Bronchial epithelial cell (primary cell): ENCODE data around the gene KRT38. TPM values are rescaled to one million over a fixed set of nuclear protein-coding genes. Genes with fewer than 3 reads are reported as not detected.

Experiments used
- DNase-seq: peaks from one replicate; pipeline ENCODE4 v3.0.0-alpha.2; 2010; ENCODE audit warnings: low read depth
- FAIRE-seq: peaks from 2 replicates; lab custom pipeline; 2011; peaks lifted over from hg19 to GRCh38; lab: Jason Lieb, UNC
- H3K27me3 ChIP-seq: 2 replicates; pipeline ENCODE4 v1.5.1; 2011; ENCODE audit warnings: low read length; ENCODE audit not compliant: control insufficient read depth, insufficient read depth
- H3K36me3 ChIP-seq: 2 replicates; pipeline ENCODE4 v1.5.1; 2011; ENCODE audit warnings: low read length; ENCODE audit not compliant: control insufficient read depth, insufficient read depth
- H3K4me3 ChIP-seq: 2 replicates; pipeline ENCODE4 v1.5.1; 2011; ENCODE audit warnings: mild to moderate bottlenecking, low read depth, low read length, control low read depth
- total RNA-seq: library from RNA; depleted of rRNA; stranded (reverse); fragments of >200 nt; gene quantifications from 2 replicates; pipeline ENCODE4 v1.2.1, GENCODE V29; 2014
- TF ChIP-seq, protein P1 (sequence below): IDR thresholded peaks from 2 replicates; pipeline ENCODE4 v1.5.1; 2011; ENCODE audit warnings: mild to moderate bottlenecking, moderate library complexity, low read length, control low read depth, inconsistent platforms; ENCODE audit not compliant: insufficient read depth, severe bottlenecking

The KRT38 gene
- total RNA-seq, 1 donor from 2014 or later = not detected

DNA sequence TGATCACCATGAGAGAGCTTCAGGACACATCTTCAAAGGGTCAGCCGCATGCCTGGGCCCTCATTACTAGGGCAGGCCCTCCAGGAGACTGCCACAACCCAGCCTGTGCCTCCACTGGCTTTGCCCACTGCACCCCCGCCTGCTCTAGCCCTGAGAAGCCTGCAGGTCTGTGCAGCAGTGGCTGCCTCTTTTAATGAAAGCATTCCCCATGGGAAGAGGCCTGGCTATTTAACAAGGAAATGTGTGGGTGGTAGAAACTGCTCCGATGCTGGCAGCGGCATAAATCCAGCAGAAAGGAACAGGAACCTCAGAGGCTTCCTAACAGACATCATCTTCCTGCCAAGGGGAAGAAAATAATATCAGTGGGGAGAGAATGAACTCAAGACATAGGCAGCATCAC, 26.8 kb upstream of the KRT38 start:
- TF ChIP-seq, protein P1, sequence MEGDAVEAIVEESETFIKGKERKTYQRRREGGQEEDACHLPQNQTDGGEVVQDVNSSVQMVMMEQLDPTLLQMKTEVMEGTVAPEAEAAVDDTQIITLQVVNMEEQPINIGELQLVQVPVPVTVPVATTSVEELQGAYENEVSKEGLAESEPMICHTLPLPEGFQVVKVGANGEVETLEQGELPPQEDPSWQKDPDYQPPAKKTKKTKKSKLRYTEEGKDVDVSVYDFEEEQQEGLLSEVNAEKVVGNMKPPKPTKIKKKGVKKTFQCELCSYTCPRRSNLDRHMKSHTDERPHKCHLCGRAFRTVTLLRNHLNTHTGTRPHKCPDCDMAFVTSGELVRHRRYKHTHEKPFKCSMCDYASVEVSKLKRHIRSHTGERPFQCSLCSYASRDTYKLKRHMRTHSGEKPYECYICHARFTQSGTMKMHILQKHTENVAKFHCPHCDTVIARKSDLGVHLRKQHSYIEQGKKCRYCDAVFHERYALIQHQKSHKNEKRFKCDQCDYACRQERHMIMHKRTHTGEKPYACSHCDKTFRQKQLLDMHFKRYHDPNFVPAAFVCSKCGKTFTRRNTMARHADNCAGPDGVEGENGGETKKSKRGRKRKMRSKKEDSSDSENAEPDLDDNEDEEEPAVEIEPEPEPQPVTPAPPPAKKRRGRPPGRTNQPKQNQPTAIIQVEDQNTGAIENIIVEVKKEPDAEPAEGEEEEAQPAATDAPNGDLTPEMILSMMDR = no peak
- FAIRE-seq (no peak), DNase-seq (peak; percentile 38)
- H3K36me3 ChIP-seq = no peaks in the 10 kb centered on the region
- H3K27me3 ChIP-seq = no peaks in the 10 kb centered on the region
- no peak overlapping the region for H3K4me3 ChIP-seq

DNA sequence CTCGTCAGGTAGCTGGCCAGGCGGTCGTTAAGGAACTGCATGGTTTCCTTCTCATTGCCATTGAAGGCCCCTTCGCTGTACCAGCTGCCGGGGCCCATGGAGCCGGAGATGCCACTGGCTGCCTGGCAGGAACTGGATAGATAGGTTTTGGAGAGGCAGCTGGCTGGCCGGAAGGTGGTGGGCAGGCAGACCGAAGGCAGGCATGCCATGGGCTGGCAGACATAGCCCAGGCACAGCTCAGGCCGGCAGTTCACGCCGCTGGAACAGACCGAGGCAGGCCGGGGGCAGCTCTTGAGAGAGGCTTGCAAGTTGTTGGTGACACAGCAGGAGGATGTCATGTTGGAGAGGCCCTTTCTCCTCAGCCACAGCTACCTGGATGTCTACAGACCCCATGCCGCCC, 26.2 kb upstream of the KRT38 start, which contains the start of gene KRT32:
Gene KRT32 (minus strand): TSS at position 399 of the 400 bp plus-strand sequence. CDS start 61 bp downstream, at position 338.
- DNase-seq (no peak), FAIRE-seq (no peak)
- H3K27me3 ChIP-seq = no peaks in the 10 kb centered on the region
- no peak within 1 kb of the TSS for H3K4me3 ChIP-seq
- TF ChIP-seq, protein P1 = no peak
- H3K36me3 ChIP-seq = no peaks in the 10 kb centered on the region

DNA sequence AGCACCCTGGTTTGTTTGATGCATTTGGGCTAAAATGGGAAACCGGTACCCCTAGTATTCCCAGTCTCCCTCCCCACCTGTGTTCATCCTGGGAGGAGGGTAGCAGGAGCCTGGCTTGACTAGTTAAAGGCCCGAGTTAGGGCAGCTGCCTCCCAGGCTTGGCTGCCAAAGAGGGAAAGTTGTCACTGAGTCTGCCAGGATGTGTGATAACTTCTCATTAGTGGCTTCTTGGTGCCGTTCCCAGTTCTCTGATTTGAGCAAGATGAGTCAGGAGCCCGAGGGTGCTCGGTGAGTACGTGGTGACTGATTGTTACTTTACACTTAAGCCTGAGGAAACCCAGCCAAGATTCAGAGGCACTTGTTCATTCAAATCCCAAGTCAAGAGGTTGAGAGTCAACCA, 23.9 kb upstream of the KRT38 start:
- peak; percentile 91 for FAIRE-seq
- no peak overlapping the region for H3K4me3 ChIP-seq

DNA sequence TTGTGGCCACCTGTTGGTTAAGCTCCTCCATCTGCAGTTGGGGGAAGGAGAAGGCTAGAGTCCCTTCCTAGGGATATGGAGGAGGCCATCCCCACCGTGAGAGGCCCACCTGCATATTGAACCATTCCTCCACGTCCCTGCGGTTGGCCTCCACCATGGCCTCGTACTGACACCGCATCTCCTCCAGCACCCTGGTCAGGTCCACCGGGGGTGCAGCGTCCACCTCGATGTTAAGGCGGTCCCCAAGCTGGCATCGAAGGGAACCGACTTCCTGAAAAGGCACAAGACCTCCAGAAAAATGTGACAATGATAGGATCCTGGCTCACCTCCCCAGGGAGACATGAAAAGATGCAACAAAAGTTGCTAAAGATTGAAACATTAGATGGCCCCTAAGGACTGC, 23.4 kb upstream of the KRT38 start:
- DNase-seq (no peak), FAIRE-seq (peak; percentile 52)
- TF ChIP-seq, protein P1 = no peak
- Histone ChIP-seq H3K27me3 (no peaks in the 10 kb centered on the region), H3K4me3 (no peak overlapping the region), H3K36me3 (no peaks in the 10 kb centered on the region)

More for the DNA sequence above, 23.9 kb upstream of the KRT38 start:
- H3K36me3 ChIP-seq = no peaks in the 10 kb centered on the region
- no peaks in the 10 kb centered on the region for H3K27me3 ChIP-seq
- DNase-seq = peak; percentile 99
- TF ChIP-seq, protein P1 = no peak

DNA sequence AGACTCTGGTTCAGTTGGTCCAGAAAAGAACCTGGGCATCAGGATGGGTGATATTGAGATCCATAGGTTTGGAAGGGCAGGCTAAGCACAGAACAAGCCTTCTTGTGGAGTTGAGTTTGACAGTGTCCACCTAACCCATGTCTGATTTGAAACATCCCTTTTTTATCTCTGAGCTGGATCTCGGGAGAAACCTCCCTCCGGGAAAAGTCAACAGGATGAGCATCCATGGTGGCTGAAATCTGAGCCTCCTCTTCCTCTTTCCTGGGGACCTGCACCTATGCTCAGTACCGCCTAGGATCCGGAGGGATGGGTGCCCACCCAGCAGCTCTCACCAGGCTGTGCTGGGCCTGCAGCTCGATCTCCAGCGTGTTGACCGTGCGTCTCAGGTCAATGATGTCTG, 23.0 kb upstream of the KRT38 start:
- Histone ChIP-seq H3K27me3 (no peaks in the 10 kb centered on the region), H3K36me3 (no peaks in the 10 kb centered on the region), H3K4me3 (no peak overlapping the region)
- DNase-seq = no peak
- no peak for FAIRE-seq
- TF ChIP-seq, protein P1 = no peak

DNA sequence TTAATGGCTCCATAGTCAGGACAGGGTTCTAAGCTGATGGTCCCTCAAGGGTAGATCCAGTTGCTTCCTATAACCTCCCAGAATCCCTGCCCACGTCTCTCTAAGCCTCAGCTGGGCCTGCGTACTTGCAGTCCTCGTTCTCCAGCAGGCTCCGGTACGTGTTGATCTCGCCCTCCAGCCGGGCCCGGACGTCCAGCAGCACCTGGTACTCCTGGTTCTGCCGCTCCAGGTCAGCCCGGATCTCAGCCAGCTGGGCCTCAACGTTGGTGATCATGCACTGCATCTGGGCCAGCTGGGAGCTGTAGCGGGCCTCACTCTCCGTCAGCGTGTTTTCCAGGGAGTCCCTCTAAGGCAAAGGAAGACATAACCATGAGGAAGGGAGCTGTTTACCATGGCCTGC, 21.9 kb upstream of the KRT38 start:
- Histone ChIP-seq H3K36me3 (no peaks in the 10 kb centered on the region), H3K27me3 (no peaks in the 10 kb centered on the region), H3K4me3 (no peak overlapping the region)
- DNase-seq = no peak
- TF ChIP-seq, protein P1 = no peak
- no peak for FAIRE-seq
